Activated CD8-positive, alpha-beta memory T cell treated with anti-CD3 and anti-CD28 coated beads for 48 hours (primary cell): ENCODE data around the gene EEPD1.
"Not testable (repeated sequence)": the region's sequence is repeated elsewhere in the genome, so short reads cannot be mapped to it uniquely, and the experiment has no call there.

Experiments
- DNase-seq, 3 experiments: peaks; one replicate each; pipeline ENCODE4 v3.0.0-alpha.2; 2020; ENCODE audit warnings: low read depth in 2 of 3, low spot score in 2 of 3

EEPD1 gene

GRCh38 chr7:36314491-36314890 lies 161.4 kb downstream of the EEPD1 start:
- no peak for DNase-seq

GRCh38 chr7:36315309-36315944 lies 162.4 kb downstream of the EEPD1 start:
- no peak for DNase-seq

- no peak for DNase-seq
These were observed 163.3 kb downstream of the EEPD1 start for GRCh38 chr7:36316319-36316718.

GRCh38 chr7:36317276-36317675 lies 164.2 kb downstream of the EEPD1 start:
- no peak for DNase-seq

GRCh38 chr7:36318116-36318515 lies 165.1 kb downstream of the EEPD1 start:
- DNase-seq, result no peak

GRCh38 chr7:36321284-36321683 lies 168.2 kb downstream of the EEPD1 start:
- not testable (repeated sequence) for DNase-seq

- DNase-seq, result no peak
These were observed 183.3 kb downstream of the EEPD1 start for GRCh38 chr7:36336390-36336789.

GRCh38 chr7:36338256-36338655 lies 185.2 kb downstream of the EEPD1 start:
- no peak for DNase-seq

- DNase-seq, result no peak
These were observed 190.5 kb downstream of the EEPD1 start for GRCh38 chr7:36343548-36343947.

- DNase-seq, result no peak
These were observed 191.6 kb downstream of the EEPD1 start for GRCh38 chr7:36344622-36345021.

- DNase-seq, result no peak
These were observed 193.3 kb downstream of the EEPD1 start for GRCh38 chr7:36346260-36346831.

GRCh38 chr7:36348256-36348655 lies 195.2 kb downstream of the EEPD1 start:
- no peak for DNase-seq

GRCh38 chr7:36348771-36349170 lies 195.7 kb downstream of the EEPD1 start:
- DNase-seq, result no peak

- no peak for DNase-seq
These were observed 196.6 kb downstream of the EEPD1 start for GRCh38 chr7:36349626-36350025.
